SKM-1 (cell line): Measurements from ENCODE around the gene DEPP1.

Experiments used
- DNase-seq: peaks from one replicate; lab custom pipeline; 2025; ENCODE audit not compliant: unreplicated experiment; lab: John Stamatoyannopoulos, UW

The DEPP1 gene

GRCh38 chr10:44980309-44981171, 1.9 kb upstream of the DEPP1 start:
- DNase-seq: no peak

GRCh38 chr10:44979281-44980191, 927 bp upstream of the DEPP1 start:
- no peak for DNase-seq

- no peak for DNase-seq
These were observed 418 bp downstream of the DEPP1 start for GRCh38 chr10:44978213-44978569.

- no peak for DNase-seq
These were observed 1.1 kb downstream of the DEPP1 start for GRCh38 chr10:44977287-44978212.

DNA sequence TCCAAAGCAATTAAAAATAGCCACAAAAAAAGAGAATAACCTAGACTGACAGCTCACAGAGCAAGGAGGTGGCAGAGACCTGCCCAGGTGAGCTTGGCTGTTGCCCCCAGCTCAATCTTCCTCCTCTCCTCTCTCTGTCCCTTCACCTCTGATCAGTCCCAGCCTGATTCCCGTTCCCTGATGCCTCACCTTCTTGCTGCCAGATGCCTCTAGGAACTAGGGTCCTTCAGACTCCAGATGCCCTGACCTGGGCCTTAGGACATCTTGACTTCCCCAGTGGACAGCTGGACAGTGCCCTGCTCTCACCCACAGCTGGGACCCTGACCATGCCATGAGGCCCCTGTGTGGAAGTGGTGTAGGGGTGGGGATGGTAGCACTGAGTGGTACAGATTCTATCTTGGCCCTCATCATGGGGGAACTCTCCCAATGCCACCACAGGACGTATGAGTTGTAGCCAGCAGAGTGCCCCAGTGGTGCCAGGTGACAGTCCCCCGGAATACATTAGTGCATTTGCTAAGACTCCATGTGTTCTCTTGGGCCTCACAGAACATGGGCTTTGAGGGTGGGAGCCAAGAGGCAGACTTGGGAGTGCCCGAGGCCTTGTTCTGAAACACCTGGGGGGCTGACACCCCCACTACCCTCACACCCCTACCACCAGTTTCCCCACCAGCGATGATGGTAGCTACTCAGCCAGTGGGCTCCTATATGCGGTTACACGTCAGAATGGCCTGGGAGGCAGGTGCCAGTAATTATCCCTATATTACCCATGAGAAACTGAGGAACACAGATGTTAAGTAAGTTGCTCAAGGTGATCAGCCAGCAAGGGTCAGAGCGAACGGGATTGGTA, 2.0 kb downstream of the DEPP1 start:
- no peak for DNase-seq

- DNase-seq: no peak
These were observed 2.9 kb downstream of the DEPP1 start for GRCh38 chr10:44975431-44976331.

DNA sequence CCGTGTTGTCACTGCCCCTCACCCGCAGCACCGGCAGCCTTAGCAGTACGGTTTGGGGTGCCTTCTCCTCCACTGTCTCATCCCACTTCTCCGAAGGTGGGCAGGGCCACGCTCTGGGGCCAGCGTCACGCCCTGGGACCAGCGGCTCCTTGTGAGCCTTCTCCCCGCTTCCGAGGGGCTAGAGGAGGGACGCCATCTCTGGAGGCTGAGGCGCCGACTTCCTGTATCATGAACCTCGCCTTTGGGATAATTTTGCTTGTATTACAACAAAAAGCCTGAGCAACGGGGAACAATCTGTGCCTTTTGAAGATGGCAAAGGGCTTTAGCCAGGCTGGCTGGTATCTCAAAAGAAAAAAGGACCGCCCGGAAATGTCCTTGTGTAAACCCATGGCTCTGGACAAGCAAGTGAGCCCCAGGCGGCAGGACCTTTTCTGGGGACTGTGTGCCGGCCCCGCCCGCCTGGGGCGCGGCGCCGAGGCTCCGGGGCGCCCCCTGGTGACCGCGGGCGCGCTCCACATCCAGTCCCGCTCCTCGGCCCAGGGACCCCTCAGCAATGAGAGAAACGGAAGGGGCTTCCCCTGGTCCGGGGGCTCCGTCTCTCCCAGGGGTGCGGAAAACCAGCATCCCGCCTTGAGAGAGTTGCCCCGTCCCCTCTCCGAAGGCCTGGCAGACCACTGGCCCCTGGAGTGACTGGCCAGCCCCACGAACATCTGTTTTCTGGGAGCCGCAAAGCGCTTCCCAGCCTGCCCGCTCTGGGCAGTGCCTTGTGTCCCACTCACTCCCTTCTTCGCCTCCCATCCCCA, 3.8 kb downstream of the DEPP1 start:
- DNase-seq: peak; percentile 23

DNA sequence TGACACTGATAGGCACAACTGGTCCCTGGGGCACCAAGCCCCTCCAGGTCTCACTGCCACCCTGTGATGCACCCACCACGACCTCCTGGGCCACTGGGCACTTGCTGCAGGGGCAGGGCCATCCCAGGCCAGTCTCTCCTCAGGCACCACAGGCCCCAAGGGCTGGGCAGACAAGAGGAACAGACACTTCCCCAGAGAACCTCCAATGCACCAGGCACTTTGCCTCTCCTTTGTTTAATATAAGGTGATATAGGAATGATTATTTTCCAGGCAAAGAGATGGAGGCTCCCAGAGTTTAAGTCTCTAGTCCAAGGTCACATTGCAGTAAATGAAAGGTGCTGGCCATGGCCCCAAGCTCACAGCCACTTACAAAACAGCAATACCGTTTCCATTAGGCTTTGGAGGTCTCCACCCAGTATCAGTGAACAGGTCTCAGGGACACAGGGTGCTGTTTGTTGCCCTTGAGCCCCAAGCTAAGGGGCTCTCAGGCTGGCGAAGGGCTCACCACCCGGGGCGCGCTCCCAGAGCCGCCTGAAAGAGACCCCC, 4.5 kb downstream of the DEPP1 start:
- no peak for DNase-seq

- DNase-seq: no peak
These were observed 5.1 kb downstream of the DEPP1 start for GRCh38 chr10:44973323-44974081.

- no peak for DNase-seq
These were observed 5.7 kb downstream of the DEPP1 start for GRCh38 chr10:44972874-44973306.

DNA sequence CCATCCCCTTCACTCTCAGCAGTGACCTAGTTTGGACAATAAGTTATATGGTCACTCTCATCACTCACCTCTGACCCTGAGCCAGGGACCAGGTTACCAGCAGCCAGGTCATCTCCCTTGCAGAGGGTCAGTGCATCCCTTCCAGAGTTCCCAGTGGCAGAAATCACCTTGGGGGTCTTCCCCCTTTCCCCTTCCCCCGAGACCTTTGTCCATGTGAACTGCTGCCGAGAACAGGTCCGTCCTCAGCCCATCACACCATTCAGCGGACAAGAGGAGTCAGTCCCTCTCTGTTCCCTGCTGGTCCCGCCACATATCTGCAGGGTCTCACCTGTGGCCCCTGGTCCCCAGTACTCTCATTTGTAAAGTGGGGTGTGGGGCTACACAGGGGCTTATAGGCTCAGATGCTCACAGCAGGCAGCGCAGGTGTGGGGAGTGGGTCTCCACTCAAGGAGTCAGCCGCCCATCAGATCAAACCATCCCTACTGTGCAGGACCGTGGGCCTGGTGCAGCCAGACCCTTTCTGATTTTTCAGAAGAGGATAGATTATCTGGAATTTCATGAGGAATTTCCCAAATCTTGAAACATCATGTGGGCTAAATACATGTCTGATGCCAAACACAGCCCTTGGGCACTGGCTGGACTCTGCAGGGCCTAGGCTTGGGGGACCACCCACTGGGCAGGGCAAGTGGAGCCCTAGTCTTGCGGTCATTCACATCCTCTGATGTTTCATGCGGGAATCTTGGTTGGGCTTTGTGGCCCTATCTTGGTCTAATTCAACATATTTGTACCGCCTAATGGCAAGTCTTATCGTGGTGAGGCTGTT, 6.5 kb downstream of the DEPP1 start:
- no peak for DNase-seq

GRCh38 chr10:44971434-44971833, 7.2 kb downstream of the DEPP1 start:
- peak; percentile 27 for DNase-seq

DNA sequence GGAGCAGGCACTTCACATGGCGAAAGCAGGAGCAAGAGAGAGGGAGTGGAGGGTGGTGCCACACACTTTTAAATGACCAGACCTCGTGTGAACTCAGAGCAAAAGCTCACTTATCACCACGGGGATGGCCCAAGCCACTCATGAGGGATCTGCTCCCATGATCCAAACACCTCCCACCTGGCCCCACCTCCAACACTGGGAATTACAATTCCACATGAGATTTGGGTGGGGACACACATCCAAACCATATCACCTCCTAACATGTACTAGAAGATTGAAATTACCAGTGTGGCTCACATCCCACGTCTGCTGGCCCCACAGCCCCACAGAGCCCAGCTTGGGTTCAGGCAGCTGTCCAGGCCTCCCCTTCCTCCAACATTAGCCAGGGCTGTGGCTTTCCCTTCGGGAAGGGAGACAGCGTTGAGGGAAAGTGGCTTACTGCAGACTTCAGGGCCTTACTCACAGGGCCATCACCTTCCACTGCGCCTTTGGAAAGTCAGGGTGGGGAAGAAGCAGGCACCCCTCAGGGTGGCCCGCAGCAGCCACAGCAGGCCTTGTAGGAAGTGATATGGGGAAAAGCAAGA, 7.7 kb downstream of the DEPP1 start:
- DNase-seq: no peak

DNA sequence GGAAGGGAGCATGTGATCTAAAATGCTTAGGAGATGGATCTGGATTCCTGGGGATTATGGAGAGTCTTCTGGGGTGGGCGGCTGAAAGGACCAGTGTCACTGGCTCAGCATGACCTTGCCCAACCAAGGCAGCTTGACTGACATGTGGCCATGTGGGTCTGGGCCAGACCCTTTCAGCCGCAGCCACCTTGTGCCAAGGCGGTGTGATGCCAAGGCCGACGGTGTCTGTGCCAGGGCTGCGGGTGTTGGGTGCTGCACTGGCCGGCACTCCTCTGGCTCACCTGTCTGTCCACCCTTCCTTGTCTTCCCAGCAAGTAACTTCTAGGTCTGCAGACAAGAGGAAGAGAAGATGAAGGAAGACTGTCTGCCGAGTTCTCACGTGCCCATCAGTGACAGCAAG, 8.8 kb downstream of the DEPP1 start:
- DNase-seq: no peak

GRCh38 chr10:44968500-44969400, 9.9 kb downstream of the DEPP1 start:
- peak; percentile 64 for DNase-seq
